GM15510 (cell line): ENCODE data around the gene ZMYND10.

Source experiments
- POLR2A ChIP-seq: IDR thresholded peaks from 3 replicates; pipeline ENCODE4 v1.6.1; 2011; ENCODE audit warnings: borderline replicate concordance; ENCODE audit not compliant: insufficient read length; ENCODE audit errors: extremely low read depth

The ZMYND10 gene

GRCh38 chr3:50326182-50326541 lies 19.4 kb downstream of the ZMYND10 start:
- no peak for TF ChIP-seq POLR2A

- TF ChIP-seq POLR2A, result no peak
These were observed 19.9 kb downstream of the ZMYND10 start for GRCh38 chr3:50325497-50326181.

GRCh38 chr3:50325113-50325480 lies 20.4 kb downstream of the ZMYND10 start:
- no peak for TF ChIP-seq POLR2A

GRCh38 chr3:50324351-50325112 lies 21.0 kb downstream of the ZMYND10 start:
- TF ChIP-seq POLR2A, result no peak

GRCh38 chr3:50323614-50324199 lies 21.8 kb downstream of the ZMYND10 start:
- no peak for TF ChIP-seq POLR2A

GRCh38 chr3:50323092-50323600 lies 22.4 kb downstream of the ZMYND10 start:
- no peak for TF ChIP-seq POLR2A

GRCh38 chr3:50322386-50323091 lies 23.0 kb downstream of the ZMYND10 start, which contains the start of gene HYAL2:
TSS of gene HYAL2 (minus strand) at chr3:50322745. CDS start at chr3:50320489, 2,256 bp downstream.
- no peak for TF ChIP-seq POLR2A

GRCh38 chr3:50322115-50322385 lies 23.5 kb downstream of the ZMYND10 start:
- no peak for TF ChIP-seq POLR2A

GRCh38 chr3:50321336-50322114 lies 24.0 kb downstream of the ZMYND10 start:
- peak; percentile 72 for TF ChIP-seq POLR2A

- no peak for TF ChIP-seq POLR2A
These were observed 24.6 kb downstream of the ZMYND10 start for GRCh38 chr3:50320853-50321335.

- no peak for TF ChIP-seq POLR2A
These were observed 25.5 kb downstream of the ZMYND10 start for GRCh38 chr3:50319894-50320625.

GRCh38 chr3:50319181-50319893 lies 26.2 kb downstream of the ZMYND10 start:
- no peak for TF ChIP-seq POLR2A

- TF ChIP-seq POLR2A, result no peak
These were observed 26.9 kb downstream of the ZMYND10 start for GRCh38 chr3:50318615-50319014.

GRCh38 chr3:50318163-50318562 lies 27.4 kb downstream of the ZMYND10 start:
- TF ChIP-seq POLR2A, result no peak

- no peak for TF ChIP-seq POLR2A
These were observed 28.2 kb downstream of the ZMYND10 start for GRCh38 chr3:50317300-50317699.
